DOHH2 (cell line): ENCODE results near the gene DCDC2C.

Experiments
- H3F3A ChIP-seq: fragments of 200-600 bp; sonication (generic), shearing (Covaris generic); 2 replicates; pipeline ENCODE4 v1.6.0; 2016; ENCODE audit warnings: antibody characterized with exemption, mild to moderate bottlenecking; ENCODE audit not compliant: control insufficient read depth, insufficient read depth
- H3K27ac ChIP-seq: fragments of 200-600 bp; sonication (generic); 2 replicates; pipeline ENCODE4 v1.5.1; 2014; ENCODE audit warnings: low read depth, mild to moderate bottlenecking, low read length, moderate library complexity
- H3K27me3 ChIP-seq: fragments of 200-600 bp; sonication (generic); 2 replicates; pipeline ENCODE4 v1.6.1; 2014; ENCODE audit warnings: mild to moderate bottlenecking, low read length, mixed read lengths; ENCODE audit not compliant: control insufficient read depth
- H3K36me3 ChIP-seq: fragments of 200-600 bp; sonication (generic); 2 replicates; pipeline ENCODE4 v1.6.1; 2014; ENCODE audit warnings: mild to moderate bottlenecking, low read length, moderate library complexity, mixed read lengths; ENCODE audit not compliant: control insufficient read depth
- H3K4me1 ChIP-seq: fragments of 200-600 bp; sonication (generic); 2 replicates; pipeline ENCODE4 v1.6.1; 2014; ENCODE audit warnings: mild to moderate bottlenecking, low read length, mixed read lengths; ENCODE audit not compliant: control insufficient read depth
- H3K4me2 ChIP-seq: fragments of 200-600 bp; sonication (generic); 2 replicates; pipeline ENCODE4 v1.6.0; 2014; ENCODE audit warnings: mild to moderate bottlenecking, low read length, moderate library complexity
- H3K4me3 ChIP-seq: fragments of 200-600 bp; sonication (generic); 2 replicates; pipeline ENCODE4 v1.5.1; 2014; ENCODE audit warnings: mild to moderate bottlenecking, low read length, mixed read lengths
- H3K79me2 ChIP-seq: fragments of 200-600 bp; sonication (generic); 2 replicates; pipeline ENCODE4 v1.6.1; 2014; ENCODE audit warnings: mild to moderate bottlenecking, low read length, mixed read lengths; ENCODE audit not compliant: control insufficient read depth
- H3K9me2 ChIP-seq: fragments of 200-600 bp; sonication (generic); replicated peaks from 2 replicates; pipeline ENCODE4 v1.6.1; 2014; ENCODE audit warnings: mild to moderate bottlenecking, low read length, mixed read lengths; ENCODE audit not compliant: control insufficient read depth
- H3K9me3 ChIP-seq: fragments of 200-600 bp; sonication (generic); 2 replicates; pipeline ENCODE4 v1.6.1; 2014; ENCODE audit warnings: antibody characterized with exemption, low read length, mixed read lengths; ENCODE audit not compliant: control insufficient read depth, insufficient read depth
- H4K20me1 ChIP-seq: fragments of 200-600 bp; sonication (generic); 2 replicates; pipeline ENCODE4 v1.6.0; 2014; ENCODE audit warnings: low read depth, mild to moderate bottlenecking, antibody characterized with exemption, low read length, moderate library complexity; ENCODE audit not compliant: control insufficient read depth, insufficient read depth
- EZH2phosphoT487 ChIP-seq: fragments of 200-600 bp; sonication (generic); IDR thresholded peaks from 2 replicates; pipeline ENCODE4 v1.6.1; 2017; ENCODE audit warnings: borderline replicate concordance, mild to moderate bottlenecking, antibody characterized with exemption, low read length, moderate library complexity, mixed read lengths
- TF ChIP-seq, protein P1 (sequence below): fragments of 200-600 bp; sonication (generic); IDR thresholded peaks from one replicate; pipeline ENCODE4 v1.5.1; 2014; ENCODE audit warnings: antibody characterized with exemption, mild to moderate bottlenecking, low read depth, low read length; ENCODE audit not compliant: poor library complexity, severe bottlenecking

Gene DCDC2C

GRCh38 chr2:3771576-3771975 is 68.2 kb downstream of the DCDC2C start:
- no peaks in the 10 kb centered on the region for H3K4me1 ChIP-seq
- H3K36me3 ChIP-seq: no peaks in the 10 kb centered on the region
- H3K27me3 ChIP-seq: no peaks in the 10 kb centered on the region
- no peak overlapping the region for H3K4me3 ChIP-seq
- no peaks in the 10 kb centered on the region for H3K9me2 ChIP-seq
- H3F3A ChIP-seq: no peaks in the 10 kb centered on the region
- H3K27ac ChIP-seq: no peak overlapping the region
- no peak for TF ChIP-seq EZH2phosphoT487
- TF ChIP-seq, protein P1, sequence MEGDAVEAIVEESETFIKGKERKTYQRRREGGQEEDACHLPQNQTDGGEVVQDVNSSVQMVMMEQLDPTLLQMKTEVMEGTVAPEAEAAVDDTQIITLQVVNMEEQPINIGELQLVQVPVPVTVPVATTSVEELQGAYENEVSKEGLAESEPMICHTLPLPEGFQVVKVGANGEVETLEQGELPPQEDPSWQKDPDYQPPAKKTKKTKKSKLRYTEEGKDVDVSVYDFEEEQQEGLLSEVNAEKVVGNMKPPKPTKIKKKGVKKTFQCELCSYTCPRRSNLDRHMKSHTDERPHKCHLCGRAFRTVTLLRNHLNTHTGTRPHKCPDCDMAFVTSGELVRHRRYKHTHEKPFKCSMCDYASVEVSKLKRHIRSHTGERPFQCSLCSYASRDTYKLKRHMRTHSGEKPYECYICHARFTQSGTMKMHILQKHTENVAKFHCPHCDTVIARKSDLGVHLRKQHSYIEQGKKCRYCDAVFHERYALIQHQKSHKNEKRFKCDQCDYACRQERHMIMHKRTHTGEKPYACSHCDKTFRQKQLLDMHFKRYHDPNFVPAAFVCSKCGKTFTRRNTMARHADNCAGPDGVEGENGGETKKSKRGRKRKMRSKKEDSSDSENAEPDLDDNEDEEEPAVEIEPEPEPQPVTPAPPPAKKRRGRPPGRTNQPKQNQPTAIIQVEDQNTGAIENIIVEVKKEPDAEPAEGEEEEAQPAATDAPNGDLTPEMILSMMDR: no peak
- H3K9me3 ChIP-seq: no peaks in the 10 kb centered on the region
- no peak overlapping the region for H3K4me2 ChIP-seq
- H3K79me2 ChIP-seq: no peaks in the 10 kb centered on the region
- no peaks in the 10 kb centered on the region for H4K20me1 ChIP-seq

DNA sequence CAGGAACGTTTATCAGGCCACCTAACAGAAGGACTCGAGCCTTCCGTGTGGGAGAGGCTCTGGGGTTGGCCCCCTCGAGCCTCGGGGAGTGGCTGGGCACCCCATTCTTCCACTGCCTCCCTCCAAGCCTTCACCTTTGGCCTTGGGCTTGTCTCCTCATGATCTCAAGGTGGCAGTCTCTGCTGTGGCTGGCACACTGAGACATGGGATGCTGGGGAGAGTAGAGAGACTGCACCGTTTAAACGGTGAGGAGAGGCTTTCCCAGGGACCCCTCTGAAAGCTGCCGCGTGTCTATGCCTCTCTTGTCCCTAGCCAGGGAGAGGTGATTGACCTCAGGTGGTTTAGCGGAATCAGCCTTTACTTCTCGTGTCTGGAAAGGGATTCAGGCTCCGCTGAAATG is 71.0 kb downstream of the DCDC2C start:
- no peaks in the 10 kb centered on the region for H3K27me3 ChIP-seq
- no peak for TF ChIP-seq EZH2phosphoT487
- TF ChIP-seq, protein P1: no peak

DNA sequence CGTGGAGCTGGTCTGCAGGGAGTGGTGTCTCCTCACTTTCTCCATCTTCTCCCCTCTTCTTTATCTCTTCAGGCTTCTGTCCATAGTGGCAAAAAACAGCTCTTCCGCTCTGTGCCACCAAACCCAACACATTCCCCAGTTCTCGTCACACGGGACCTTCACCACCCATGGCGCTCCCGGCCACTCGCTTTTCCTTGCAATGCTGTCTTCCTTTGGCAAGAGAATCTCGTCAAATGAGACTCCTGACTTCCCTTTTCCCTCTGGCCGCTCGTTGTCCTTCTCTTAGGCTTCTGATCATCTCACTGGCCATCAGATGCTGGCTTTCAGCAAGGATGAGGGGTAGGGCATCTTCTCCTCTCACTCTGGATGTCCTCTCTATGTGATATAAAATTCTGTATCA is 72.9 kb downstream of the DCDC2C start:
- no peaks in the 10 kb centered on the region for H3K79me2 ChIP-seq
- H3K36me3 ChIP-seq: no peaks in the 10 kb centered on the region
- H3K9me2 ChIP-seq: no peaks in the 10 kb centered on the region
- no peak for TF ChIP-seq EZH2phosphoT487
- TF ChIP-seq, protein P1: no peak
- H3K9me3 ChIP-seq: no peaks in the 10 kb centered on the region
- H3F3A ChIP-seq: no peaks in the 10 kb centered on the region
- no peak overlapping the region for H3K27ac ChIP-seq
- H3K4me2 ChIP-seq: no peak overlapping the region
- no peaks in the 10 kb centered on the region for H4K20me1 ChIP-seq
- H3K4me3 ChIP-seq: no peak overlapping the region
- peaks cover 7% of the 10 kb centered on the region for H3K4me1 ChIP-seq
- H3K27me3 ChIP-seq: no peaks in the 10 kb centered on the region

More for the DNA sequence above, 71.0 kb downstream of the DCDC2C start:
- Histone ChIP-seq H3K9me3 (no peaks in the 10 kb centered on the region), H3K79me2 (no peaks in the 10 kb centered on the region), H3K36me3 (no peaks in the 10 kb centered on the region), H3K4me1 (no peaks in the 10 kb centered on the region), H3K4me2 (no peak overlapping the region), H3F3A (no peaks in the 10 kb centered on the region), H3K27ac (no peak overlapping the region), H3K4me3 (no peak overlapping the region), H3K9me2 (no peaks in the 10 kb centered on the region), H4K20me1 (no peaks in the 10 kb centered on the region)

DNA sequence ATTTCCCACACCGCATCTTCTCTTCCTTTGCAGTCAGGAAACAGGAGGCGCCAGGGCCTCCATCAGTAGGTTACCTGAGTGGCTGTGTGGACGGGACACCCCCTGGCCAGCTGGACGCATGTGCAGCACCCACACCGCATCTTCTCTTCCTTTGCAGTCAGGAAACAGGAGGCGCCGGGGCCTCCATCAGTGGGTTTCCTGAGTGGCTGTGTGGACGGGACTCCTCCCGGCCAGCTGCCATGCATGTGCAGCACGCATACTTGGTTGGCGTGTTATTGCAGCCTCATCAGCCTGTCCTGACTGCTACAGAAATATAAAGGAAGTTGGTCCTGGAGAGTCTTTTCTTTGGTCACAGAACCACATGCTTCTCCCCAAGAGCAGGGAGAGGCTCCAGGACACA is 74.6 kb downstream of the DCDC2C start:
- H3K9me2 ChIP-seq: no peaks in the 10 kb centered on the region
- no peaks in the 10 kb centered on the region for H3K36me3 ChIP-seq
- no peaks in the 10 kb centered on the region for H3F3A ChIP-seq
- peaks cover 7% of the 10 kb centered on the region for H3K4me1 ChIP-seq
- no peak overlapping the region for H3K27ac ChIP-seq
- H3K9me3 ChIP-seq: no peaks in the 10 kb centered on the region
- no peak overlapping the region for H3K4me2 ChIP-seq
- no peaks in the 10 kb centered on the region for H4K20me1 ChIP-seq
- TF ChIP-seq EZH2phosphoT487: no peak
- TF ChIP-seq, protein P1: no peak
- H3K4me3 ChIP-seq: no peak overlapping the region
- no peaks in the 10 kb centered on the region for H3K79me2 ChIP-seq
- H3K27me3 ChIP-seq: no peaks in the 10 kb centered on the region
